CD1c-positive myeloid dendritic cell (primary cell): ENCODE results near the gene UBALD1.

Experiments
- DNase-seq: peaks from one replicate; pipeline ENCODE4 v3.0.0-alpha.2; 2016; ENCODE audit errors: extremely low spot score

UBALD1 gene

DNA sequence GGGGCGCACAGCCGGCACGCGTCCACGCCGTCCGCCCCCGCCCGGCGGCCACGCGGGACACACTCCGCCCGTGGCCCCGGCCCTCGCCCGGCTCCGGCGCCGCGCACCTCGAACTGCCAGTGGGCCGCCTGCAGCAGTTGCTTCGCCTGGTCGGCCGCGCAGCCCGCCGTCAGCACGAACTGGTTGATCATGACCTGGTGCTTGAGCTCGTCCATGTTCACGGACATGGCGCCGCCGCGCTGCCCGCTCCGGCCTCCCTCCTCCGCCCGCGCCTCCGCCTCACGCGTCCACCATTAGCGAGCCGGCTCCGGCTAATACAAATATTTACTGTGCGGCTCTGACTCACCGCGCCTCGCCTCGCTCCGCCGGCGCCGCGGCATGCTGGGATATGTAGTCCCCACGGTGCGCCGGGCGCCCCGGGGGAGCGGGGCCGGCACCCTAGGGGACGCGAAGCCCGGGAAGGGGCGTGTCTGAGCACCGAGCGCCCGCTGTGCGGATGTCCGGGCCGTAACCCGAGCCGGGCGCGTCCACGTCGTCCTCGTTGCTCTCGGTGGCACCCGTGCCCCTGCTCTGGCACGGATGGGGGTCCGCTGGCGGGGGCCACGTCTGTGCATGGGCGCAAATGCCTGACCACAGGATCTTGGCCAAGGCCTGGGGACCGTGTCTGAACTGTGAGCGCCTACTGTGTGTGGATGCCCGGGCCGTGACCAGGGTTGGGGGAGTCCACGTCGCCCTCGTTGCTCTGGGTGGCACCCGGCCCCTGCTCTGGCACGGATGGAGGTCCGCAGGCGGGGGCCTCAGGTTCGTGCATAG lies at the start of gene UBALD1:
UBALD1 (minus strand) TSS at position 318 of the 813 bp plus-strand sequence; CDS start at position 227, 91 bp downstream.
- peak; percentile 95 for DNase-seq

GRCh38 chr16:4663777-4664465 lies 49.2 kb upstream of the UBALD1 start:
- DNase-seq: peak; percentile 96

GRCh38 chr16:4663465-4663776 lies 48.7 kb upstream of the UBALD1 start:
- DNase-seq: no peak

GRCh38 chr16:4661661-4662060 lies 47.0 kb upstream of the UBALD1 start:
- no peak for DNase-seq

DNA sequence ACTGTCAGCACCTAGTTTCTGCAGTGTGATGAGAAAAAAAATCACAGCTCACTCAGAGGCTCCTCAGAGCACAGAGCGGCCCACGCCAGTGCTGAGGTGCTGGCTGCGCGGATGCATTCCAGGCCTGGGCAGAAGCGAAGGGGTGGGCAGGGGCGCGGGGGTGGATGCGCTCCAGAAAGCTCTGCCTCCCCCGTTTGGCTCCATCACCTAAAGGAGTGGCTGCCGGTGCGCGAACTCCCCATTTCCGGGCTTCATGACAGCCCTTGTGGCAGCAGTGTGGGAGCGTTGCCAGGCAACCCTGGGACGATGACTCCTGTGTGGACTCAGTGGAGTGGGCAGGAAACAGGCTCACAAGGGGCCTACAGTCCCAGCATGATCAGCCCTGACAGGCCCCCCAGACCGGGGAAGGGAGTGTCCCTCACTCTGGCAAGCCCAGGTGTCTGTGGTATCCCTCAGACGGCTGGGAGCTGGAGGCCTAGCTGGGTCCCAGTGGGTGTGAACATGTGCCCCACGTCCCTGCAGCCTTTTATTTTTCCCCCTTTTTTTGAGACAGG lies 45.8 kb upstream of the UBALD1 start:
- DNase-seq: peak; percentile 82

DNA sequence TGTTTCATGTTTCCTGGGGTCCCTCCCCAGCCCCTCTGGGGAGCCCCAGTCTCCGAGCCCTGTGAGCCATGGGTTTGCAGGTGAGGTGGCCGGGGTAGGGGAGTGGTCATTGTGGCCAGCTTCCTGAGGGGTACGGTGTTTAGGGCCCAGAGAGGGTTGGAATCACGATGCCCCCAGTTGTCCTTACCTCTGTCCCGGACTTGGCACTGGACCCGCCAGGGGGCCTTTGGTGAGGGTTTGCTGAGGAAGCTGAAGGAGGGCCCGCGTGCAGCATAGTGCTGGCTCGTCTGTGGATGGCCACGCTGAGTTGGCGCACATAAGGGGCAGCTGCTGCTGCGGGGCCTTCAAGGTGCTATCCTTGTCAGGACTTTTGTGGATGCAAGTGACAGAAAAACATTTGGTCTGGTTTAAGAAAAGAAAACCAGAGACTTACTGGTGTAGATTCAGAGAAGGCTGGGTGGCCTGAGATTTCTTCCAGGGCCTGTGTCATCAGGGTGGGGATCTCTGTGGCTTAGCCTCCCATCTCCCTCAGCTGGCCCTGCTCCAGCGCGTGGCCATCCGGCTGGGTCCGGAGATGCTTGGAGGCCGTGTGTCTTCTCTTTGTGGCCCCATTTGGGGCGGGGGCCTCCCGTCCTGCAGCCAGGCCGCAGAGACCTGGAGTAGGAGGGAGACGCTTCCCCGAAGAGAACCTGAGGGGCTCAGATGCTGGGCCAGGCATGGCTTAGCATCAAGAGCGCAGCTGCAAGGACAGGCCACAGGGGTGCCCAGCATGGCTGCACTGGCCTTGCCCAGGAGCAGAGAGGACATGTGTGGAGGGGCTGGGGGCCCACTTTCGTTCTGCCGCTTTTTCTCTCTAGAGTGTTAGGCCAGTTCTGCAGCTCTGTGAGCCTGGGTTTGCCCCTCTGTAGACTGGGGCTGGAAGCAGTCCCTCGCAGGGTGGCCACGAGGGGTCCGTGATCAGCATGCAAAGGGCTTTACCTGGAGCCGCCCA lies 45.0 kb upstream of the UBALD1 start:
- DNase-seq: no peak

DNA sequence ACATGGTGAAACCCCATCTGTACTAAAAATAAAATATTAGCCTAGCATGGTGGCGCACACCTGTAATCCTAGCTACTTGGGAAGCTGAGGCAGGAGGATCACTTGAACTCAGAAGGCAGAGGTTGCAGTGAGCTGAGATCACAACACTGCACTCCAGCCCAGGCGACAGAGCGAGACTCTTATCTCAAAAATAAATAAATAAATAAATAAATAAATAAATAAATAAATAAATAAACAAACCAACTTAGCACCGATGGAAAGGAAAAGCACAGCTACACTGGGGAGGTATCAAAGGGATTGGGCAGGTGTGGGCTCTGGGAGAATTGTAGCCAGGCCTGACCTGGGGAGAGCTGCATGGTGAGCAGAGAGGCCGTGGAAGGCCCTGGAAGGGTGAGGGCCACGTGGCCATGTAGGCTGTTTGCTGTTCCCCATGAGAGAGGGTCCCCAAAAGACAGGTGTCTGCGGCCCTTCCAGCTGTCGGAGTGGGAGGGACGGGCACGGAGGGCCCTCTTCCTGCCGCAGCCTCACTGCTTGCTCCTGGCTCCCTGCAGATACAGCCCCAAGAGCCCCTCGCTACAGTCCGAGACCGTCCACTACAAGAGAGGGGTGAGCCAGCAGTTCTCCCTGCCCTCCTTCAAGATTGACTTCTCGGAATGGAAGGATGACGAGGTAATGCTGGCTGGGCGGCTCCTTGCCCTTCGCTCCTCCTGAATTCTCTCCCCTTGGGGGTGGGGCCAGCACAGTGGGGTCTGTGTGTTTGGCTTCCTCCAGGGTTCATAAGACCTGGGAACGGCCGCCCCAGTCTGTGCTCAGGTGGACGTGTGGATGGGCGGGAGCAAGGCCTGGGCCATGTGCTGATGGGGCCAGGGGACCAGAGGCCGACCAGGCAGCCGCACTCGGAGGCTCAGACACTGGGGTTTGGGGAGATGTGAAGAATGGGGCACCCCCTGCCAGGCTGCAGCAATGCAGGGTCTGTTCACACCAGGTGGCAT lies 42.3 kb upstream of the UBALD1 start:
- DNase-seq: no peak

- DNase-seq: no peak
Measured at GRCh38 chr16:4656221-4656620, 41.5 kb upstream of the UBALD1 start.

DNA sequence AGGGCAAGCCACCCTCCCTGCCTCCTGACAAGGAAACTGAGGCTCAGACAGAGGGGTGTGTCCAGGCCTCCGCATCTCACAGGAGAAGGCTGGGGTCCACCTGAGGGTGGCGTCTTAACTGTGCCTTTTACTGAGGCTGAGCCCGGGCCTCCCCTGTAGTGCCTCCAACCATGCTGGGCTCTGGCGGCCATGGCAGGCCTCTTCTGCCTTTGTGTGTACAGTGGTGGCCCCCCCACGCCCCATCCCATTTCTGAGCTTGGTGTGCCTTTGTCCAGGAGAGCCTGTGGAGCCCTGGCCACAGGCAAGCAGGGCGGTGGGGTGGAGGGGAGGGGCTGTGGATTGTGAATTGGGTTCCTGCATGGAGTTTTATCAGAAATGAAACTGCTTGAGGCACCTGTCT lies 41.1 kb upstream of the UBALD1 start:
- DNase-seq: no peak

DNA sequence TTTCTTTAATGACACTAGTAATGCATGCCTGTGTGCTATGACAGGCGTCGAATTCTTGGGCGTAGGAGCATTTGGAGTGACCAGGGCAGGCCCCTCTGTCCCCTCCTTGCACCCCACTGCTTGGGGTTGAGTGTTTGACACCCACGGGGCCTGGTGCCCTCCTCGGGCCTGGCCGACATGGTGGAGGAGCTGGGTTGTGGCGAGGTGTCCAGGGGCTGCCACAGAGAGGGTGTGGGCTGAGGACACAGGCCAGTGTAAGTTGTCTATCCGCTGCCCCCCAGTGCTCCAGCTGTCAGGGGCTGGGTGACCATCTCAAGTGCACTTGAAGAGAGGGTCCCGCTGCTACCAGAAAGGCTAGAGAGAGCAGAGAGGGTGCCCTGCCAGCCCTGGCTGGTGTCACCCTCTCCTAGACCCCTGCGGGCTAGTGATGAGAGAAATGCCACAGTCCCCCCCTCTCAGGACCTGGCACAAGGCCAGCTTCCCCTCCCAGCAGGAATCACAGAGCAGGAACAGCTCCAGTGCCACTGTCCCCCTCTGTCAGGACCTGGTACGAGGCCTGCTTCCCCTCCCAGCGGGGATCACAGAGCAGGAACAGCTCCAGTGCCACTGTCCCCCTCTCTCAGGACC lies 40.4 kb upstream of the UBALD1 start:
- DNase-seq: no peak

- no peak for DNase-seq
Measured at GRCh38 chr16:4654011-4654963, 39.6 kb upstream of the UBALD1 start.

GRCh38 chr16:4652561-4652960 lies 37.9 kb upstream of the UBALD1 start:
- DNase-seq: no peak

DNA sequence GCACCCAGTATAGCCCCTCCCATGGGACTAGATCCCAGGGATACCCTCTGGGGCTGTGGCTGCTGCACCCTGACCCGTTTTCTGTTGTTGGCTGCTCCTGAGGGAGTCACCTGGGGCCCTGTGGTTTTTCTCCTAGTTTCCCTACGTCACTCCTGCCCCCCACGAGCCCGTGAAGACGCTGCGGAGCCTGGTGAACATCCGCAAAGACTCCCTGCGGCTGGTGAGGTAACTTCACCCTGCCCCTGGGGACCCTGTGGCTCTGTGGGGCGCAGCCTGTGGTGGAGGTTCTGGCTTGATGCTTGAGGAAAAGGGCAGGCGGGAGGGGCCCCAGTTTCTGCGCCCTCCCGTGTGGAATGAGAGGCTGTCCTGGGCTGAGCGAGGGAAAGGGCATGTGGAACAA lies 37.1 kb upstream of the UBALD1 start:
- no peak for DNase-seq

GRCh38 chr16:4650443-4651074 lies 35.9 kb upstream of the UBALD1 start:
- DNase-seq: peak; percentile 82

DNA sequence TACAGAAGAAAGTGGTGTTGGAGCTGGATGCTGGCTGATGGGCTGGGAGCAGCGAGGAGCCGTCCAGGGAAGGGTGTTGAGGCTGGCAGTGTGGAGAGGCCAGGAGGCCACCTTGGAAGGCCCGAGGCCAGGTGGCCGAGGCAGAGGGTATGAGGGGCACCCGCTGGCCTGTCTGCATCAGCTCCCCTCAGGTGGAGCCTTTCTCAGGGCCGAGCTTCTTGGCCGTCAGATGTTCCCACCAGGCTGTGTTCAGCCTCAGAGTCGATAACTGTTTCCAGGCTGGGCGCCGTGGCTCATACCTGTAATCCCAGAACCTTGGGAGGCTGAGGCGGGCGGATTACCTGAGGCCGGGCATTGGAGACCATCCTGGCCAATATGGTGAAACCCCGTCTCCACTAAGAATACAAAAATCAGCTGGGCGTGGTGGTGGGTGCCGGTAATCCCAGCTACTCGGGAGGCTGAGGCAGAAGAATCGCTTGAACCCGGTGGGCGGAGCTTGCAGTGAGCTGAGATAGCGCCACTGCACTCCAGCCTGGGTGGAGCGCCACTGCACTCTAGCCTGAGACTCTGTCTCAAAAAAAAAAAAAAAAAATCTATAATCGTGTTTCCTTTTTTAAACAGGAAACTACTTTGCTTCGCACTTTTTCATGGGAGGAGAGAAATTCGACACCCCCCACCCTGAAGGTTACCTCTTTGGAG lies 35.2 kb upstream of the UBALD1 start:
- no peak for DNase-seq

DNA sequence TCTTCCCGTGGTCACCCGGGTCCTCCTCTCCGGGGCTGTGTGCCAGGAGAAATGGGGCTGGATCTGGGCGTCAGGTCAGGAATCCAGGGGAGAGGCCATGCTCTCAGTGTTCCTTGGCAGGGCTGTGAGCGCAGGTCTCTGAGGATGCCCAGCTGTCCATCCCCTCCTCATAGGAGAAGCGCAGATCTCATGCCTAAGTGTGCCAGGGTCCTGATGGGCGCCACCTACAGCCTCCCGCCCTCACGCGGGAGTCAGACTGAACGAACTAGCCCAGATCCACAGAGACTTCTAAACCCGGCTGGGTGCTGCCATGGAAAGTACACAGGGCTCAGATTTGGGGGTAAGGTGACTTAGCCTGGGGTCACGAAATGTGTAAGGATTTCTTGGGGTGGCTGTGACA lies 34.2 kb upstream of the UBALD1 start:
- no peak for DNase-seq

GRCh38 chr16:4647644-4647980 lies 32.9 kb upstream of the UBALD1 start:
- no peak for DNase-seq
